Measurements from ENCODE around the gene OTULIN. TPM values are rescaled to one million over a fixed set of nuclear protein-coding genes. Genes with fewer than 3 reads are reported as not detected.

Gene OTULIN
- total RNA-seq, 1 donor from 2014 or later: 31.1 TPM

DNA sequence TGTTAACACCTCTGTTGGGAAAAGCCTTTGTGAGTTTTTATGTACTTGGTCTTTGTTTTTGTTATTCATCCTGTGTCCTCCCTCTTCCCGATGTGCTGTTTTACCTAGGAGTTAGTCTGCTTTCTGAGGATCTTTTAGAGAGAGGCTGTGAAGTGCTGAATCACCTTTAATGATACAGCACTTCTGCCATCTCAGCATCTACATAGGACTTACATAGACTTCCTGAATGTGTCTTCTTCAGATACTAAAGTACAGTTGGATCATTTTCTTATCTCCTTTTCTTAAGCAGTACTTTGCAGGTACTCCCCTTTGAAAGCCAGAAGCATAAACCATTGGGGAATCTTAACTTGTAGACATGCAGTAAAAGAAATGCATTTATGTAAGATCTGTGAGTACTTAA lies 31.5 kb downstream of the OTULIN start:
- Mint-ChIP-seq H3K27ac (no peak overlapping the region), H3K4me3 (no peak overlapping the region), H3K4me1 (ENCODE audit: unreplicated experiment) (no peaks in the 10 kb centered on the region), H3K36me3 (peaks cover 49% of the 10 kb centered on the region), H3K9me3 (no peaks in the 10 kb centered on the region), H3K27me3 (no peaks in the 10 kb centered on the region)
- TF ChIP-seq, protein P1, sequence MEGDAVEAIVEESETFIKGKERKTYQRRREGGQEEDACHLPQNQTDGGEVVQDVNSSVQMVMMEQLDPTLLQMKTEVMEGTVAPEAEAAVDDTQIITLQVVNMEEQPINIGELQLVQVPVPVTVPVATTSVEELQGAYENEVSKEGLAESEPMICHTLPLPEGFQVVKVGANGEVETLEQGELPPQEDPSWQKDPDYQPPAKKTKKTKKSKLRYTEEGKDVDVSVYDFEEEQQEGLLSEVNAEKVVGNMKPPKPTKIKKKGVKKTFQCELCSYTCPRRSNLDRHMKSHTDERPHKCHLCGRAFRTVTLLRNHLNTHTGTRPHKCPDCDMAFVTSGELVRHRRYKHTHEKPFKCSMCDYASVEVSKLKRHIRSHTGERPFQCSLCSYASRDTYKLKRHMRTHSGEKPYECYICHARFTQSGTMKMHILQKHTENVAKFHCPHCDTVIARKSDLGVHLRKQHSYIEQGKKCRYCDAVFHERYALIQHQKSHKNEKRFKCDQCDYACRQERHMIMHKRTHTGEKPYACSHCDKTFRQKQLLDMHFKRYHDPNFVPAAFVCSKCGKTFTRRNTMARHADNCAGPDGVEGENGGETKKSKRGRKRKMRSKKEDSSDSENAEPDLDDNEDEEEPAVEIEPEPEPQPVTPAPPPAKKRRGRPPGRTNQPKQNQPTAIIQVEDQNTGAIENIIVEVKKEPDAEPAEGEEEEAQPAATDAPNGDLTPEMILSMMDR (conservative IDR thresholded peaks at IDR 0.05): no peak
- DNase-seq (ENCODE audit: extremely low spot score, unreplicated experiment): no peak

DNA sequence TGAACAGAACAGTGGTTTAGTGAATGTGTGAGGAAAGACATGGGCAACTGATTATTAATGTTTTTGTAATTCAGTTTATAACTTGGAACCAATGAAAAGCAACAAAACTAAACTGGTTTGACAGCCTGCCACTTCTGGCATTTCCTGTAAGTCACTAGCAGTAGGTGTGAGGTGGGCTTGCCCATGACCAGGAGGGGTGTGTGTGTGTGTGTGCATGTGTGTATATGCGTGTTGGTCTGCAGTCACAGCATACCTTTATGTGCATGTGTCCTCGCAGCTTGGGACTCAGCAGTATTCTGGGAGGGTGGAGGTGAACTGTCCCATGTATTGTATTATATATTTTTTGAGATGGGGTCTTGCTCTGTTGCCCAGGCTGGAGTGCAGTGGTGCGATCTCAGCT lies 32.3 kb downstream of the OTULIN start:
- TF ChIP-seq, protein P1 (conservative IDR thresholded peaks at IDR 0.05): no peak
- DNase-seq (ENCODE audit: extremely low spot score, unreplicated experiment): no peak
- no peaks in the 10 kb centered on the region for H3K4me1 Mint-ChIP-seq (ENCODE audit: unreplicated experiment)
- H3K27me3 Mint-ChIP-seq: no peaks in the 10 kb centered on the region
- no peak overlapping the region for H3K4me3 Mint-ChIP-seq
- H3K36me3 Mint-ChIP-seq: peaks cover 45% of the 10 kb centered on the region
- H3K27ac Mint-ChIP-seq: no peak overlapping the region
- H3K9me3 Mint-ChIP-seq: no peaks in the 10 kb centered on the region

DNA sequence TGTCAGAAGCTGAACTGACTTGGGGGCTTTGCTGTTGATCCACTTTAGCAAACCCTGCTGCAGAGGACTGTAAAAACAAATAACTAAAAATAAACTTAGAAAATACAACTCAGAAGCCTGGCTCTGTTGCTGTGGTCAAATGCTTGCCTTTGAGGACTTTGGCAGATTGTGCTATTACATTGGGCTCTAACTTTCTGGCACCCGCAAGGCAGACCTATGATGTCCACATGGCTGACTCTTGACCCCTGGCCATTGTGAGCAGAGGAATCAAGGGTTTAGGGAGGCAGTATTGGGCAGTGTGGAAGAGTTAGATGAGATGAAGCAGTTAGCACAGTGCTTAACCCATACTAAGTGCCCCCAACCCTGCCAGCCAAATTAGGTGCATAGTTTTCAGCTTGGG lies 34.0 kb downstream of the OTULIN start:
- Mint-ChIP-seq H3K9me3 (no peaks in the 10 kb centered on the region), H3K27me3 (no peaks in the 10 kb centered on the region), H3K4me3 (no peak overlapping the region), H3K27ac (no peak overlapping the region), H3K36me3 (peaks cover 43% of the 10 kb centered on the region), H3K4me1 (ENCODE audit: unreplicated experiment) (no peaks in the 10 kb centered on the region)
- DNase-seq (ENCODE audit: extremely low spot score, unreplicated experiment): no peak
- TF ChIP-seq, protein P1 (conservative IDR thresholded peaks at IDR 0.05): no peak

DNA sequence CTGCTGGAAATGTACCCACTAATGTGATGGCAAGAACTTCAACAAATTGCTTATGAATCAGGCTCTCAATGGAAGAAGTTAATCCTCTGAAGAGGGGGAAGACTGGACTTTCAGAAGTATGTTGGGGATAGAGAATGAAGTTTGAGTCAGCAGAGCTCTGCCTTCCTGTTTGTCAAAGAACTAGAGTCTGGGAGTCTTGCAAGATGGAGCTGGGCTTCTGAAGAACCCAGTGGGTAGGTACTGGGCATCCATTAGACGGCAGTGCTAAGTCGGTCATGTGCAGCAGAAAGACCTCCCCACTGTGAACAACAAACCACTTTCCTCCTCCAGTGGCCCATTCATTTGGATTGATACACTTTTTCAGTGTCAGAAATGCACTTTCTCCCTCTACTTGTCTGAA lies 34.6 kb downstream of the OTULIN start:
- no peaks in the 10 kb centered on the region for H3K9me3 Mint-ChIP-seq
- TF ChIP-seq, protein P1 (conservative IDR thresholded peaks at IDR 0.05): no peak
- DNase-seq (ENCODE audit: extremely low spot score, unreplicated experiment): no peak
- H3K4me3 Mint-ChIP-seq: no peak overlapping the region
- peaks cover 41% of the 10 kb centered on the region for H3K36me3 Mint-ChIP-seq
- H3K27ac Mint-ChIP-seq: no peak overlapping the region
- no peaks in the 10 kb centered on the region for H3K27me3 Mint-ChIP-seq
- H3K4me1 Mint-ChIP-seq (ENCODE audit: unreplicated experiment): no peaks in the 10 kb centered on the region

DNA sequence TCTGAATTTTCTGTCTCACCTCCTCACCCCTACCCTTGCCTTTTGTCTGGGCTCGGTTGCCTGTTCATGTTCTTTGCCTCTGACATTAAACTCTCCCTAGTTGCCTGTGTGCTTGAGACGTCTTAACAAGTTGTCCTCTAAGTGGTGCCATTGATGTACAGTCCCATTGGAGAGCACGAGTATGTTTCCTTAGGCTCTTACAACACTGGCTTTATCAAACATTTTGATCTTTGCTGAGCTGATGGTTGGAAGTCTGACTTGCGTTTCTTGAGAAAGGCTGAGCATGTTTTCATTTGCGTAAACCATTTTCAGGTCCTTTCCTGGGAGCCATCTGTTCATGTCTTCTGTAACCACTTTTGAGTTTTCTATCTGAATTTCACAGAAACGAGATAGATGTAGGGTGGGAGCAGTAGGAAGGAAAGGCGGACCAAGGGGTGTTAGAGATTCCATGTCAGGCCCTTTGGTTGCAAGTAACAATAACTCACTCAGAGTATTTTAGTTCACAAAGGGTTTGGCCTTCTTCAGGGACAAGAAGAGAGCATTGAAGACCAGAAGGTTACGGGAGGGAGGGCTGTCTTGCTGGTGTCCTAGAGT lies 35.4 kb downstream of the OTULIN start:
- no peak for DNase-seq (ENCODE audit: extremely low spot score, unreplicated experiment)
- H3K9me3 Mint-ChIP-seq: no peaks in the 10 kb centered on the region

More for the DNA sequence above, 35.4 kb downstream of the OTULIN start:
- H3K27me3 Mint-ChIP-seq: no peaks in the 10 kb centered on the region
- H3K36me3 Mint-ChIP-seq: peaks cover 47% of the 10 kb centered on the region
- no peaks in the 10 kb centered on the region for H3K4me1 Mint-ChIP-seq (ENCODE audit: unreplicated experiment)
- TF ChIP-seq, protein P1 (conservative IDR thresholded peaks at IDR 0.05): no peak
- no peak overlapping the region for H3K4me3 Mint-ChIP-seq
- H3K27ac Mint-ChIP-seq: no peak overlapping the region
